ENCODE data around the gene MYH10.

DNA sequence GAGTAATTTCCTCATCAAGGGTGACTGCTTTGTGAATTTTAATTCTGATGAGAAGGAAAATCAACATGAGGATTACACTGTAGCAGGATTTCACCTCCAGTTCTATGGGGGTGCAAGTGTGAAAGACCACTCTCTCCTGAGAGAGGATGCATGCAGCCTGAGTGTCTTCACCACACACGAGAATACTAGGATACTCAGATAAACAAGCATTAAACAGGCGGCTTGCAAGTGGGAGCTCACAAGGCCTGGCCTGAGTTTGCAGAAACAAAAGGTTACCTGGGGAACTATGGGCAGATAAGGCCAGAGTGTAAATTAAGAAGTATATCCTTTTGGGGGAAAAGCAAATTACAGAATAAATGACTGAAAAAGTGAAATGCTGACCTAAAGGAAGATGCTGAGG lies 46.6 kb downstream of the MYH10 start:
- TF ChIP-seq, protein P1, sequence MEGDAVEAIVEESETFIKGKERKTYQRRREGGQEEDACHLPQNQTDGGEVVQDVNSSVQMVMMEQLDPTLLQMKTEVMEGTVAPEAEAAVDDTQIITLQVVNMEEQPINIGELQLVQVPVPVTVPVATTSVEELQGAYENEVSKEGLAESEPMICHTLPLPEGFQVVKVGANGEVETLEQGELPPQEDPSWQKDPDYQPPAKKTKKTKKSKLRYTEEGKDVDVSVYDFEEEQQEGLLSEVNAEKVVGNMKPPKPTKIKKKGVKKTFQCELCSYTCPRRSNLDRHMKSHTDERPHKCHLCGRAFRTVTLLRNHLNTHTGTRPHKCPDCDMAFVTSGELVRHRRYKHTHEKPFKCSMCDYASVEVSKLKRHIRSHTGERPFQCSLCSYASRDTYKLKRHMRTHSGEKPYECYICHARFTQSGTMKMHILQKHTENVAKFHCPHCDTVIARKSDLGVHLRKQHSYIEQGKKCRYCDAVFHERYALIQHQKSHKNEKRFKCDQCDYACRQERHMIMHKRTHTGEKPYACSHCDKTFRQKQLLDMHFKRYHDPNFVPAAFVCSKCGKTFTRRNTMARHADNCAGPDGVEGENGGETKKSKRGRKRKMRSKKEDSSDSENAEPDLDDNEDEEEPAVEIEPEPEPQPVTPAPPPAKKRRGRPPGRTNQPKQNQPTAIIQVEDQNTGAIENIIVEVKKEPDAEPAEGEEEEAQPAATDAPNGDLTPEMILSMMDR (IDR thresholded peaks at IDR 0.05; ENCODE audit: low read length) = no peak
- TF ChIP-seq EZH2 (IDR thresholded peaks at IDR 0.05; ENCODE audit: borderline replicate concordance, low read length) = no peak

Data from OCI-LY1 (cell line).